Naive thymus-derived CD4-positive, alpha-beta T cell (primary cell): ENCODE measurements around the gene CCDC116. TPM values are rescaled to one million over a fixed set of nuclear protein-coding genes. Genes with fewer than 3 reads are reported as not detected.
A peak's percentile ranks its signal among the peaks of the same experiment; 100 is the strongest.

Source experiments
- ATAC-seq: fragments of 150-1000 bp; cut with Tn5 transposase; 2 replicates; pipeline ENCODE4 v1.10.0; 2021; ENCODE audit warnings: mild to moderate bottlenecking, moderate library complexity
- CTCF ChIA-PET: fragments of 350-600 bp; sonication (Branson Sonifier 250); formaldehyde crosslinking; loops from one replicate; lab custom pipeline; 2021; ENCODE audit warnings: antibody characterized with exemption; lab: Charles Lee
- POLR2A ChIA-PET: fragments of 350-600 bp; sonication (Branson Sonifier 250); formaldehyde crosslinking; loops from one replicate; lab custom pipeline; 2021; ENCODE audit warnings: antibody characterized with exemption, inconsistent platforms; lab: Charles Lee
- DNase-seq, 9 donors: peaks; one replicate each; pipeline versions ENCODE4 v3.0.0 to v3.0.0-alpha.2; 2020 to 2022; ENCODE audit warnings: mixed read lengths in 1 of 9
- H3K27ac ChIP-seq: one replicate; pipeline ENCODE4 v1.7.0; 2013; ENCODE audit warnings: mild to moderate bottlenecking, low read depth, low read length, moderate library complexity
- H3K27me3 ChIP-seq, 2 donors: one replicate each; pipeline ENCODE4 v1.7.0; 2013; ENCODE audit warnings: low read length in 2 of 2, mild to moderate bottlenecking in 2 of 2, moderate library complexity in 2 of 2; ENCODE audit not compliant: control insufficient read depth in 2 of 2, insufficient read depth in 2 of 2
- H3K36me3 ChIP-seq, 3 experiments: 1 replicate in 2 of 3; 2 replicates in 1 of 3; pipeline ENCODE4 v1.7.0; 2013; ENCODE audit warnings: low read length in 3 of 3, mild to moderate bottlenecking in 3 of 3, moderate library complexity in 1 of 3; ENCODE audit not compliant: insufficient read depth in 3 of 3, control insufficient read depth in 2 of 3
- H3K4me1 ChIP-seq, 2 donors: one replicate each; pipeline ENCODE4 v1.7.0; 2013; ENCODE audit warnings: low read length in 2 of 2, mild to moderate bottlenecking in 2 of 2, moderate library complexity in 1 of 2; ENCODE audit not compliant: control insufficient read depth in 2 of 2, insufficient read depth in 2 of 2
- H3K4me3 ChIP-seq: 2 replicates; pipeline ENCODE4 v1.7.0; 2013; ENCODE audit warnings: mild to moderate bottlenecking, low read length
- H3K9me3 ChIP-seq, 3 experiments: 1 replicate in 2 of 3; 2 replicates in 1 of 3; pipeline ENCODE4 v1.7.0; 2013; ENCODE audit warnings: low read length in 3 of 3; ENCODE audit not compliant: control insufficient read depth in 2 of 3
- H3K27ac Mint-ChIP-seq, 9 donors: one replicate each; pipeline ENCODE4 v1.8.0; 2020 to 2022; ENCODE audit warnings: mixed read lengths in 9 of 9, mild to moderate bottlenecking in 8 of 9, moderate library complexity in 5 of 9, inconsistent platforms in 2 of 9
- H3K27me3 Mint-ChIP-seq, 5 donors: one replicate each; pipeline ENCODE4 v1.8.0; 2021 to 2022; ENCODE audit warnings: mixed read lengths in 5 of 5, mild to moderate bottlenecking in 1 of 5
- H3K36me3 Mint-ChIP-seq, 5 donors: one replicate each; pipeline ENCODE4 v1.8.0; 2020 to 2022; ENCODE audit warnings: mixed read lengths in 5 of 5, mild to moderate bottlenecking in 3 of 5, inconsistent platforms in 1 of 5
- H3K4me1 Mint-ChIP-seq, 7 donors: one replicate each; pipeline ENCODE4 v1.8.0; 2020 to 2022; ENCODE audit warnings: mixed read lengths in 7 of 7, mild to moderate bottlenecking in 3 of 7, inconsistent platforms in 1 of 7
- H3K4me3 Mint-ChIP-seq, 10 donors: one replicate each; pipeline ENCODE4 v1.8.0; 2020 to 2022; ENCODE audit warnings: mild to moderate bottlenecking in 10 of 10, mixed read lengths in 10 of 10, moderate library complexity in 6 of 10, inconsistent platforms in 2 of 10
- H3K9me3 Mint-ChIP-seq, 11 donors: one replicate each; pipeline ENCODE4 v1.8.0; 2020 to 2022; ENCODE audit warnings: mixed read lengths in 11 of 11, mild to moderate bottlenecking in 4 of 11, inconsistent platforms in 1 of 11, moderate library complexity in 1 of 11
- intact Hi-C, 2 donors: fragments of 100-400 bp; cut with micrococcal nuclease; formaldehyde crosslinking; loops; one replicate each; pipeline ENCODE4 v1.15.1; 2023
- polyA plus RNA-seq, 2 donors: library from polyadenylated mRNA; unstranded; fragments of 300-500 nt; fragmentation: Illumina TruSeq; gene quantifications; one replicate each; pipeline ENCODE4 v1.2.3, GENCODE V29; 2021
- total RNA-seq, 6 experiments: library from RNA in 5 of 6; stranded (reverse) in 5 of 6; gene quantifications; 1 replicate in 5 of 6; 2 replicates in 1 of 6; pipeline ENCODE4 v1.2.3 and lab custom pipeline; 2021 to 2026

CCDC116 gene
- total and polyA plus RNA-seq, 7 experiments from 2014 or later = 0.21 to 0.43 (median 0.27) TPM; not detected in 3

DNA sequence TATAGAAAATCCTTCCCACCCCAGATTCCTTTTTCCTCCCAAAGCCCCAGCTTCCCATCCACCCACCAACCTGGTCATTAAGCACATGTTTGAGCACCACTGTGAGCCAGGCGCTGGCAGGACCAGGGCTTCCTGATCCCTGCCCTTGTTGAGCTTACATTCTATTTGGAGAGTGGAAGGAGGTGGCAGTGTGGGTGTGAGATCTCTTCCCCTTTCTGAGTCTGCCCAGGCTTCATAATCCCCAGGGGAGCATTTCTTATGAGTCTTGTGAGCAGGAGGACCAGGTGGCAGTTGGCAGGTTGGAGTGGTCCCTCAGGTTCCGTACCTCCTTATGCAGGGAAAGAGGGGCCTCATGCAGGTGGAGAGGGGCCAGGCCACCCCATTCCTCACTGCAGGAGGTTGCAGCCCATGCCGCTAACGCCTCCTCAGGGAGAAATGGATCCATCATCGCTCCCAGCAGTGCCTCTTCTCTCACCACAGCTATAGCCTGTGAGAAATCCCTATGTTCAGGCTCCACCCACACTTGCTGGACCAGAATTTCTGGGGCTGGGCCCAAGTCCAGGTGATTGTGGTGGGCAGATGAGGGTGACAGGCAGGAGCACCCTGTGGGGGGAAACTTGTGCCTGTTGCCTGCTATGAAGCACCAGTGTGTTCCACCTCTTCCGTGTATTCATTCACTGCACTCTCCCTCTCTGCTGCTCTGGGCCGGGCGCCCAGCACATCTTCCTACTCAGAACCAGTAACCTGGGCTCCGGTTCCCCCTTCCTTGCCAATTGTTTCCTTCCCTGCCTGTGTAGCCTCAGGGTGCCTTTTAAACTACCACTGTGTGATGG, 41.5 kb upstream of the CCDC116 start:
- Mint-ChIP-seq H3K4me3 (peak overlapping the region in 2 of 10 donors; percentile 21 to 67), H3K36me3 (peaks cover 13 to 35% (median 30%) of the 10 kb centered on the region in 5 donors), H3K9me3 (peaks cover 0 to 2% (median 0%) of the 10 kb centered on the region in 11 donors), H3K27ac (peak overlapping the region in 8 of 9 donors; percentile 15 to 82 (median 74)), H3K4me1 (peaks cover 40 to 80% (median 70%) of the 10 kb centered on the region in 7 donors), H3K27me3 (no peaks in the 10 kb centered on the region)
- Histone ChIP-seq H3K9me3 (no peaks in the 10 kb centered on the region), H3K27me3 (no peaks in the 10 kb centered on the region), H3K36me3 (peaks cover 0 to 37% (median 5%) of the 10 kb centered on the region in 3 experiments), H3K27ac (peak overlapping the region; percentile 7), H3K4me3 (no peak overlapping the region), H3K4me1 (peaks cover 25 to 26% of the 10 kb centered on the region in 2 donors)
- no peak for DNase-seq
- POLR2A ChIA-PET = no interaction called here
- no peak for ATAC-seq
- intact Hi-C loops = no loop called here
- CTCF ChIA-PET = no interaction called here

- CTCF ChIA-PET = no interaction called here
- intact Hi-C loops = no loop called here
- H3K36me3 ChIP-seq = peaks cover 0 to 38% (median 5%) of the 10 kb centered on the region in 3 experiments
- H3K4me3 ChIP-seq = no peak overlapping the region
- POLR2A ChIA-PET = no interaction called here
- H3K9me3 ChIP-seq = no peaks in the 10 kb centered on the region
- Mint-ChIP-seq H3K4me1 (peaks cover 41 to 83% (median 72%) of the 10 kb centered on the region in 7 donors), H3K36me3 (peaks cover 13 to 37% (median 32%) of the 10 kb centered on the region in 5 donors), H3K4me3 (peak overlapping the region in 3 of 10 donors; percentile 21 to 67 (median 42)), H3K27me3 (no peaks in the 10 kb centered on the region), H3K9me3 (peaks cover 0 to 2% (median 0%) of the 10 kb centered on the region in 11 donors), H3K27ac (peak overlapping the region in 8 of 9 donors; percentile 14 to 82 (median 74))
- H3K27ac ChIP-seq = peak overlapping the region; percentile 7
- DNase-seq = no peak
- no peaks in the 10 kb centered on the region for H3K27me3 ChIP-seq
- H3K4me1 ChIP-seq = peaks cover 25 to 26% of the 10 kb centered on the region in 2 donors
- no peak for ATAC-seq
Observed at GRCh38 chr22:21591695-21592094, 40.9 kb upstream of the CCDC116 start.

DNA sequence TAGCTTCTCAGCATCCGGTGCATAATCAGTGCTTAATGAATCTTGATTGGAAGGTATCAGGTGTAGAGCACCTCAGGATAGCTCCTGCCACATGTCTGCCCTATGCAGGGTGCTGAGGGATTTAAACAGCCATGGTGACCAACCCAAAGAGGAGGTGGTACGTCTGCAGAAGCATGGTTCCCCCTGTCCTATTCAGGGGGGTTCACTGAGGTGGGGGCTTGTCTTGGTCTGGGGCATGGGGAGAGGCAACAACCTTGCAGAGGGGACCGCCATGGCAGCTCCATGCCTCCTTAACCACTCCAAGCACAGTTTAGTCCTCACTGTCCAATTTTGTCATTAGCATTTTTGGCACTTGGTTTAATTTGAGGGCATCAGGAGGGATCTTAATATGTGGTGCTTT, 40.1 kb upstream of the CCDC116 start:
- peaks cover 38 to 81% (median 71%) of the 10 kb centered on the region in 7 donors for H3K4me1 Mint-ChIP-seq
- peak overlapping the region in 3 of 9 donors; percentile 19 to 49 (median 38) for H3K27ac Mint-ChIP-seq
- intact Hi-C loops = no loop called here
- H3K4me3 Mint-ChIP-seq = no peak overlapping the region
- CTCF ChIA-PET = no interaction called here
- H3K4me3 ChIP-seq = no peak overlapping the region
- H3K27me3 Mint-ChIP-seq = no peaks in the 10 kb centered on the region
- ATAC-seq = no peak
- H3K9me3 Mint-ChIP-seq = peaks cover 0 to 2% (median 0%) of the 10 kb centered on the region in 11 donors
- POLR2A ChIA-PET = no interaction called here
- H3K9me3 ChIP-seq = no peaks in the 10 kb centered on the region
- peaks cover 0 to 38% (median 5%) of the 10 kb centered on the region in 3 experiments for H3K36me3 ChIP-seq
- H3K27ac ChIP-seq = no peak overlapping the region
- peaks cover 13 to 40% (median 34%) of the 10 kb centered on the region in 5 donors for H3K36me3 Mint-ChIP-seq
- no peaks in the 10 kb centered on the region for H3K27me3 ChIP-seq
- DNase-seq = no peak
- H3K4me1 ChIP-seq = peaks cover 22 to 24% of the 10 kb centered on the region in 2 donors

DNA sequence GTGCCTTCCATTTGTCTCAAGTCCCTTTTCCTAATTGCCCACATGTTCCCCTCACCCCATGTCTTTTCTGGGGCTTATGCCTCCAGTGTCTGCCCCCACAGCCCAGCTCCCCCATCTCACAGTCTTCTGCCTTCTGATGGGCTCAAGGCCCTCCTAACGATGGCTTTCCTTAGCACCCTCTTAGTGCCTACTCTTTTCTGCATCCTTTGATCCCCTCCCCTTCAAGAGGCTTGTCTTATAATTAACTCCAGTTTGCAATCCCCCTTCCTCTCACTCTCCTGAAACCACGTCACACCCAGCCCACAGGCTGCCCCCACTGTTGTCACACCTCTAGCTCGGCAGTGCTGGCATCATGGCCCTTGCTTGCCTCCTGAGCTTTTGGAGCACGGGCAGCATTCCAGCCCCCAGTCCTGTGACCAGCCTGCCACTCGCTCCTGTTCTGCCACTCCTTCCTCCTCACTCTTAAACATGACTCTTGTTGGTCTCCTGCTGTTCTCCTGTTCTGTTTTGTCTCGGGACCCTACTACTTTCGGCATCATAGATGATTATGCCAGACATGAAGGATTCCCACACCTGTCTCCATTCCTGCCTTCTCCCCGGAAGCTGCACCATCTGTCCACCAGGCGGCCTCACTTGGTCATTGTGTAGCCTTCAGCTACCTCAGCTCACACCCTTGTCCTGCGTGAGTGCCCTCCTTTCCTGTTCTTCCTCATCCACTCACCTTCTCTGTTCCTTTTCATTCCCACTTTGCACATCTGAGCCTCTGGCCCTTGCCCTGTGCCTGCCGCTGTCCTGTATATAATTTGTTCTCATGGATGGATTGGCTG, 38.9 kb upstream of the CCDC116 start:
- Mint-ChIP-seq H3K4me3 (peak overlapping the region in 2 of 10 donors; percentile 17 to 24), H3K27ac (peak overlapping the region in 5 of 9 donors; percentile 15 to 59 (median 47)), H3K36me3 (peaks cover 13 to 43% (median 28%) of the 10 kb centered on the region in 5 donors), H3K9me3 (peaks cover 0 to 2% (median 0%) of the 10 kb centered on the region in 11 donors), H3K27me3 (no peaks in the 10 kb centered on the region), H3K4me1 (peaks cover 30 to 77% (median 67%) of the 10 kb centered on the region in 7 donors)
- no peaks in the 10 kb centered on the region for H3K9me3 ChIP-seq
- ChIA-PET CTCF (no interaction called here), POLR2A (interaction anchor here (0.6 kb wide), 1 partner anchor 972 kb away, joined by 3 read pairs; no protein-coding TSS in a partner anchor)
- no peak overlapping the region for H3K4me3 ChIP-seq
- no peak for ATAC-seq
- intact Hi-C loops = no loop called here
- H3K36me3 ChIP-seq = peaks cover 0 to 38% (median 5%) of the 10 kb centered on the region in 3 experiments
- DNase-seq = no peak
- peaks cover 18% of the 10 kb centered on the region in 2 donors for H3K4me1 ChIP-seq
- no peak overlapping the region for H3K27ac ChIP-seq
- H3K27me3 ChIP-seq = no peaks in the 10 kb centered on the region

DNA sequence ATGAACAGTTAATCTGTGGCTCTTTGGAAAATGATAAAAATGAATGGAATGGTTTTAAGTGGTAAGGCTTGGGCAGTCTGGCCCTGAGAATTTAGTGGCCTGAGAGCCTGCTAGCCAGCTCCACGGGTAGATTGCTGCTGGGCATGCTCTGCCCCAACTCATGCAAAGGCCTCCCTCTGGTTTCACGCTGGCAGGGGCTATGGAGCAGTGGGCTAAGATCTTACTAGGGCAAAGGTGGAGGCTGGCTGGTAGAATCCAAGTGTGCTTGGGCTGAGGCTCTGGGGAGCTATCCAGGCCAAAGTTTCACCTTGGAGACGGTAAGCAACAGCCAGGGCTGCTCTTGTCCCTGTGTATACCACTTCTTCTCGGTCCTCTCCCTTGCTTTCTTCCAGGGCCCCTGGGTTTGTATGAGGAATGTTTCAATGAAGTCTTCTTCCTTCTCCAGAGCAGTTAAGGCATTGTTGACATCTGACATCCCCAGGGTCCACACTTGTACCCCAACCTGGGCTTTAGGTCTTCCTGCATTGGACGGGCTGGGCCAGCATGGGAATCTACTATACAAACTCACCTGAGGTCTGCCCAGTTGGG, 37.6 kb upstream of the CCDC116 start:
- intact Hi-C loops = no loop called here
- Histone ChIP-seq H3K27ac (no peak overlapping the region), H3K27me3 (no peaks in the 10 kb centered on the region), H3K9me3 (no peaks in the 10 kb centered on the region), H3K36me3 (peaks cover 0 to 47% (median 5%) of the 10 kb centered on the region in 3 experiments), H3K4me3 (no peak overlapping the region), H3K4me1 (peaks cover 14 to 18% of the 10 kb centered on the region in 2 donors)
- Mint-ChIP-seq H3K4me3 (no peak overlapping the region), H3K9me3 (peaks cover 0 to 2% (median 0%) of the 10 kb centered on the region in 11 donors), H3K4me1 (peaks cover 29 to 78% (median 69%) of the 10 kb centered on the region in 7 donors), H3K36me3 (peaks cover 16 to 52% (median 28%) of the 10 kb centered on the region in 5 donors), H3K27ac (peak overlapping the region in 5 of 9 donors; percentile 1 to 65 (median 16)), H3K27me3 (no peaks in the 10 kb centered on the region)
- DNase-seq (no peak), ATAC-seq (peak; percentile 26)
- ChIA-PET POLR2A (interaction anchor here (0.5 kb wide), 1 partner anchor 14 kb away, joined by 4 read pairs; no protein-coding TSS in a partner anchor), CTCF (no interaction called here)
